B cell (primary cell): Measurements from ENCODE around the gene MITD1. TPM values are rescaled to one million over a fixed set of nuclear protein-coding genes. Genes with fewer than 3 reads are reported as not detected.

ENCODE experiments used
- ATAC-seq: fragments of 200-7000 bp; cut with Tn5 transposase; one replicate; pipeline ENCODE4 v1.10.0; 2021; ENCODE audit warnings: low read depth, mild to moderate bottlenecking, moderate number of reproducible peaks, moderate library complexity
- CTCF ChIA-PET: fragments of 350-600 bp; sonication (Branson Sonifier 250); formaldehyde crosslinking; loops from one replicate; lab custom pipeline; 2021; ENCODE audit warnings: antibody characterized with exemption, inconsistent platforms; lab: Charles Lee
- POLR2A ChIA-PET: fragments of 350-600 bp; sonication (Branson Sonifier 250); formaldehyde crosslinking; loops from one replicate; lab custom pipeline; 2021; ENCODE audit warnings: antibody characterized with exemption; lab: Charles Lee
- DNase-seq: peaks from one replicate; pipeline ENCODE4 v3.0.0; 2013
- H2AFZ ChIP-seq: 2 replicates; pipeline ENCODE4 v1.6.1; 2012; ENCODE audit warnings: mild to moderate bottlenecking, low read depth, low read length; ENCODE audit not compliant: insufficient read depth, poor library complexity, severe bottlenecking
- H3K27ac ChIP-seq, 2 donors: 1 replicate in 1 of 2; 2 replicates in 1 of 2; pipeline ENCODE4 v1.5.1; 2012 to 2013; ENCODE audit warnings: low read length in 2 of 2, mild to moderate bottlenecking in 2 of 2, moderate library complexity in 1 of 2
- H3K27me3 ChIP-seq, 4 experiments: fragments of 200-600 bp in 1 of 4; sonication (generic) in 1 of 4; replicated peaks in 1 of 4; 1 replicate in 2 of 4; 2 replicates in 2 of 4; pipeline versions ENCODE4 v1.6.1 to v1.7.0; 2013 to 2016; ENCODE audit warnings: low read length in 3 of 4, mild to moderate bottlenecking in 2 of 4, mixed read lengths in 1 of 4, moderate library complexity in 1 of 4; ENCODE audit not compliant: insufficient read depth in 4 of 4, control insufficient read depth in 3 of 4; ENCODE audit errors: control extremely low read depth in 1 of 4
- H3K36me3 ChIP-seq, 2 experiments: replicated peaks in 1 of 2; 1 replicate in 1 of 2; 2 replicates in 1 of 2; pipeline versions ENCODE4 v1.6.1 to v1.7.1; 2013; ENCODE audit warnings: low read length in 1 of 2; ENCODE audit not compliant: insufficient read depth in 2 of 2, control insufficient read depth in 1 of 2; ENCODE audit errors: control extremely low read depth in 1 of 2, extremely low read depth in 1 of 2
- H3K4me1 ChIP-seq, 2 donors: fragments of 200-600 bp in 1 of 2; sonication (generic) in 1 of 2; 1 replicate in 1 of 2; 2 replicates in 1 of 2; pipeline versions ENCODE4 v1.5.1 to v1.6.1; 2013 to 2017; ENCODE audit warnings: low read length in 2 of 2; ENCODE audit not compliant: control insufficient read depth in 2 of 2, insufficient read depth in 2 of 2
- H3K4me2 ChIP-seq: replicated peaks from 2 replicates; pipeline ENCODE3; 2012; ENCODE audit warnings: mild to moderate bottlenecking, low read depth, low read length; ENCODE audit not compliant: poor library complexity, severe bottlenecking
- H3K4me3 ChIP-seq, 5 experiments: fragments of 200-600 bp in 1 of 5; sonication (generic) in 1 of 5; 1 replicate in 3 of 5; 2 replicates in 2 of 5; pipeline versions ENCODE4 v1.5.1 to v1.7.0; 2011 to 2016; ENCODE audit warnings: low read length in 4 of 5, mild to moderate bottlenecking in 4 of 5, low read depth in 2 of 5, control low read depth in 1 of 5, moderate library complexity in 1 of 5; ENCODE audit not compliant: insufficient read depth in 1 of 5; ENCODE audit errors: control extremely low read depth in 1 of 5, extremely low read depth in 1 of 5
- H3K79me2 ChIP-seq: fragments of 200-600 bp; sonication (generic); one replicate; pipeline ENCODE4 v1.6.0; 2016; ENCODE audit warnings: low read length; ENCODE audit not compliant: control insufficient read depth, insufficient read depth
- H3K9ac ChIP-seq: fragments of 200-600 bp; sonication (generic); 2 replicates; pipeline ENCODE4 v1.6.1; 2017; ENCODE audit warnings: mild to moderate bottlenecking, low read length, moderate library complexity
- H3K9me3 ChIP-seq, 3 donors: one replicate each; pipeline versions ENCODE4 v1.6.1 to v1.7.1; 2013; ENCODE audit warnings: low read length in 2 of 3; ENCODE audit not compliant: control insufficient read depth in 2 of 3, insufficient read depth in 1 of 3; ENCODE audit errors: control extremely low read depth in 1 of 3
- H4K20me1 ChIP-seq: 2 replicates; pipeline ENCODE4 v1.6.0; 2012; ENCODE audit warnings: mild to moderate bottlenecking, low read length; ENCODE audit not compliant: insufficient read depth, control insufficient read depth, poor library complexity, severe bottlenecking
- H3K27ac Mint-ChIP-seq: one replicate; pipeline ENCODE4 v1.8.0; 2021; ENCODE audit warnings: mixed read lengths
- H3K27me3 Mint-ChIP-seq: one replicate; pipeline ENCODE4 v1.8.0; 2021; ENCODE audit warnings: mixed read lengths
- H3K4me1 Mint-ChIP-seq: one replicate; pipeline ENCODE4 v1.8.0; 2021; ENCODE audit warnings: mixed read lengths
- H3K4me3 Mint-ChIP-seq: one replicate; pipeline ENCODE4 v1.8.0; 2021; ENCODE audit warnings: mixed read lengths
- H3K9me3 Mint-ChIP-seq: one replicate; pipeline ENCODE4 v1.8.0; 2022; ENCODE audit warnings: mixed read lengths; ENCODE audit not compliant: insufficient read depth
- CTCF ChIP-seq: fragments of 200-600 bp; IDR thresholded peaks from one replicate; pipeline ENCODE4 v1.8.0; 2022; ENCODE audit warnings: antibody characterized with exemption, mild to moderate bottlenecking
- EZH2 ChIP-seq: IDR thresholded peaks from 2 replicates; pipeline ENCODE4 v1.6.1; 2012; ENCODE audit warnings: borderline replicate concordance, low read depth, mild to moderate bottlenecking, moderate library complexity, low read length; ENCODE audit not compliant: insufficient read depth, poor library complexity, severe bottlenecking
- WGBS: methylation state at CpG from one replicate; pipeline ENCODE4 v1.1.5; 2013; ENCODE audit warnings: missing lambda C conversion rate; ENCODE audit not compliant: insufficient coverage; 5-methylcytosine and 5-hydroxymethylcytosine counted together
- intact Hi-C: fragments of 100-400 bp; cut with micrococcal nuclease; formaldehyde crosslinking; loops from one replicate; pipeline ENCODE4 v1.10.0; 2022
- polyA plus RNA-seq: library from polyadenylated mRNA; depleted of rRNA; stranded (reverse); fragments of >200 nt; gene quantifications from 2 replicates; pipeline ENCODE4 v1.2.3, GENCODE V29; 2012
- total RNA-seq, 2 donors: library from RNA; stranded (reverse); fragments of 120-200 nt in 1 of 2; gene quantifications; 1 replicate in 1 of 2; 2 replicates in 1 of 2; pipeline versions ENCODE4 v1.2.3 to v1.2.4, GENCODE V29; 2013 to 2022

MITD1 gene
- total and polyA plus RNA-seq, 2 donors (not counting 1 experiment from before 2014, with no cell fraction given): 31.0 to 71.6 TPM

GRCh38 chr2:99140056-99140859, 40.6 kb downstream of the MITD1 start:
- no peaks in the 10 kb centered on the region for H4K20me1 ChIP-seq
- peaks cover 0 to 1% (median 0%) of the 10 kb centered on the region in 3 donors for H3K9me3 ChIP-seq
- no peaks in the 10 kb centered on the region for H3K36me3 ChIP-seq
- no peak for ATAC-seq
- TF ChIP-seq CTCF: no peak
- no peak for TF ChIP-seq EZH2
- CTCF ChIA-PET: interaction anchor here (0.6 to 2.6 kb wide), 5 partner anchors 16 to 199 kb away, joined by 3 to 24 read pairs (median 6); partner anchors contain the start of genes EIF5B, LIPT1, MITD1 and MRPL30
- POLR2A ChIA-PET: interaction anchor here (0.6 to 2.7 kb wide), 4 partner anchors 16 to 675 kb away, joined by 3 to 31 read pairs (median 4); partner anchors contain the start of genes LIPT1, MITD1, MRPL30 and TSGA10
- peak overlapping the region; percentile 93 for H3K27ac ChIP-seq
- H3K4me2 ChIP-seq: peak overlapping the region; percentile 91
- Mint-ChIP-seq H3K4me1 (peaks cover 25% of the 10 kb centered on the region), H3K27me3 (no peaks in the 10 kb centered on the region), H3K27ac (peak overlapping the region; percentile 97), H3K4me3 (peak overlapping the region; percentile 97), H3K9me3 (no peaks in the 10 kb centered on the region)
- peaks cover 12 to 13% of the 10 kb centered on the region in 2 donors for H3K4me1 ChIP-seq
- WGBS: 3% methylated on average over 8 of the region's 17 CpGs
- peak overlapping the region; percentile 74 to 90 (median 87) for H3K4me3 ChIP-seq
- intact Hi-C loops: loop anchor here (2.0 kb wide), 1 partner anchor 409 kb away; the partner anchor contains the start of gene MGAT4A
- no peak for DNase-seq
- peak overlapping the region; percentile 95 for H2AFZ ChIP-seq
- no peaks in the 10 kb centered on the region for H3K27me3 ChIP-seq
- peaks cover 18% of the 10 kb centered on the region for H3K79me2 ChIP-seq
- H3K9ac ChIP-seq: peak overlapping the region; percentile 80

GRCh38 chr2:99139003-99139402, 41.9 kb downstream of the MITD1 start:
- Histone ChIP-seq H2AFZ (no peak overlapping the region), H3K9me3 (peaks cover 0 to 6% (median 1%) of the 10 kb centered on the region in 3 donors), H3K4me3 (no peak overlapping the region), H3K4me1 (peaks cover 12 to 13% of the 10 kb centered on the region in 2 donors), H3K4me2 (no peak overlapping the region), H3K27me3 (no peaks in the 10 kb centered on the region), H3K79me2 (peaks cover 18% of the 10 kb centered on the region), H4K20me1 (no peaks in the 10 kb centered on the region), H3K36me3 (no peaks in the 10 kb centered on the region), H3K27ac (no peak overlapping the region), H3K9ac (no peak overlapping the region)
- Mint-ChIP-seq H3K27ac (no peak overlapping the region), H3K9me3 (peaks cover 2% of the 10 kb centered on the region), H3K4me3 (no peak overlapping the region), H3K27me3 (no peaks in the 10 kb centered on the region), H3K4me1 (peaks cover 25% of the 10 kb centered on the region)
- TF ChIP-seq EZH2 (no peak), CTCF (no peak)
- CTCF ChIA-PET: no interaction called here
- DNase-seq (no peak), ATAC-seq (no peak)
- intact Hi-C loops: no loop called here
- WGBS: 100% methylated on average over 1 of the region's 4 CpGs
- POLR2A ChIA-PET: no interaction called here
